HG02798 (cell line): Measurements from ENCODE around the gene SLC6A2.
A peak's percentile ranks its signal among the peaks of the same experiment; 100 is the strongest.
"Not testable (repeated sequence)": the region's sequence is repeated elsewhere in the genome, so short reads cannot be mapped to it uniquely, and the experiment has no call there.

Source experiments
- ATAC-seq: cut with Tn5 transposase; IDR thresholded peaks from one replicate; pipeline ENCODE4 v1.9.1; 2021; ENCODE audit warnings: mild to moderate bottlenecking; ENCODE audit not compliant: unreplicated experiment, poor library complexity

The SLC6A2 gene

GRCh38 chr16:55703003-55704001, 47.5 kb downstream of the SLC6A2 start:
- no peak for ATAC-seq

GRCh38 chr16:55706739-55707384, 51.1 kb downstream of the SLC6A2 start:
- ATAC-seq: no peak

GRCh38 chr16:55709801-55710200, 54.0 kb downstream of the SLC6A2 start:
- no peak for ATAC-seq

GRCh38 chr16:55710466-55710865, 54.7 kb downstream of the SLC6A2 start:
- no peak for ATAC-seq

- ATAC-seq: peak; percentile 74
Measured at GRCh38 chr16:55711959-55712876, 56.4 kb downstream of the SLC6A2 start.

GRCh38 chr16:55713103-55713502, 57.3 kb downstream of the SLC6A2 start:
- no peak for ATAC-seq

- ATAC-seq: no peak
Measured at GRCh38 chr16:55717326-55717725, 61.5 kb downstream of the SLC6A2 start.

GRCh38 chr16:55725055-55725777, 69.4 kb downstream of the SLC6A2 start:
- no peak for ATAC-seq

GRCh38 chr16:55728797-55729196, 73.0 kb downstream of the SLC6A2 start:
- no peak for ATAC-seq

GRCh38 chr16:55730115-55730514, 74.3 kb downstream of the SLC6A2 start:
- ATAC-seq: no peak

- no peak for ATAC-seq
Measured at GRCh38 chr16:55732496-55732895, 76.7 kb downstream of the SLC6A2 start.

- no peak for ATAC-seq
Measured at GRCh38 chr16:55734665-55735064, 78.9 kb downstream of the SLC6A2 start.

GRCh38 chr16:55735120-55735781, 79.5 kb downstream of the SLC6A2 start:
- no peak for ATAC-seq

GRCh38 chr16:55736671-55737070, 80.9 kb downstream of the SLC6A2 start:
- ATAC-seq: no peak

GRCh38 chr16:55737318-55737717, 81.5 kb downstream of the SLC6A2 start:
- ATAC-seq: no peak

- ATAC-seq: no peak
Measured at GRCh38 chr16:55737966-55738365, 82.2 kb downstream of the SLC6A2 start.

GRCh38 chr16:55746081-55746480, 90.3 kb downstream of the SLC6A2 start:
- ATAC-seq: no peak

GRCh38 chr16:55747785-55748184, 92.0 kb downstream of the SLC6A2 start:
- no peak for ATAC-seq

- ATAC-seq: not testable (repeated sequence)
Measured at GRCh38 chr16:55752465-55753144, 96.8 kb downstream of the SLC6A2 start.
